ENCODE results near the gene LIN37.

LIN37 gene

GRCh38 chr19:35748106-35749020 is at the start of gene LIN37:
LIN37 (plus strand) TSS chr19:35748576; CDS start chr19:35748725, 149 bp downstream.
- DNase-seq (ENCODE audit: low spot score) (peak; percentile 95), FAIRE-seq (peak; percentile 88)

GRCh38 chr19:35702223-35703012 is 46.0 kb upstream of the LIN37 start:
- peak; percentile 90 for DNase-seq (ENCODE audit: low spot score)
- peak; percentile 81 for FAIRE-seq

DNA sequence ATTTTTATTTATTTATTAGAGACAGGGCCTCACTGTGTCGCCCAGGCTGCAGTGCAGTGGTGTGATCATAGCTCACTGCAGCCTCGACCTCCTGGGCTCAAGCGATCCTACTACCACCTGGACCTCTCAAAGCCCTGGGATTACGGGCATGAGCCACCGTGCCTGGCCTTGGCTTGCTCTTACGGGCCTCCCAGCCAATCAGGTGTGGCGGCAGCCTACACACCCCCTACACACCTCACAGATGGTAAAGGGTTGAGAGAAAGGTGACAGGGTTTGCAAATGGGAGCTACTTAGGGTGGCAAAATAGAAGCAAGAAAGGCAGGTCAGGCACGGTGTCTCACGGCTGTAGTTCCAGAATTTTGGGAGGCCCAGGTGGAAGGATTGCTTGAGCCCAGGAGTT is 45.0 kb upstream of the LIN37 start:
- FAIRE-seq (no peak), DNase-seq (ENCODE audit: low spot score) (no peak)

DNA sequence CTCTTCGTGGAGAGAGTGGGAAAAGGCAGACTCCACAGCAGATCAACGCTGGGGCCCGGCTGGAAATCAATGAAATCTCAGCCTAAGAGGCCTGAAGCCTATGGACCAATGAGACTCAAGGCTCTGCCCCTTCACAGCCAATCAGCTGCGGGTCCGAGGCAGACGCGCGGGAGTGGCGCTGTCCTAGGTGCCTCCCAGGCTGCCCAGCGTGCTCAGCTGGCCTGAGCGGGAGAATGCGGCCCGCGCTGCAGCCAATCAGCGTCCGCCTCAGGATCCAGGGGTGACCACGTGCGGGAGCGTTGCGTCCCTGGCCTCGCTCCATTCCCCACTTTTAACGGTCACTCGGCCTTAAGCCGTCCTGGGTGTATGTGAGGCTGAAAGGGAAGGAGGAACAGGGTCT is 44.2 kb upstream of the LIN37 start, which contains the start of gene ZBTB32:
Gene ZBTB32 (plus strand): TSS at position 341 of the 400 bp plus-strand sequence. CDS start 10,069 bp downstream, outside the sequence.
- no peak for DNase-seq (ENCODE audit: low spot score)
- FAIRE-seq, result no peak

- no peak for FAIRE-seq
- no peak for DNase-seq (ENCODE audit: low spot score)
These were observed 40.0 kb upstream of the LIN37 start for GRCh38 chr19:35708391-35708790.

GRCh38 chr19:35710784-35711723 is 37.3 kb upstream of the LIN37 start:
- FAIRE-seq (no peak), DNase-seq (ENCODE audit: low spot score) (no peak)

DNA sequence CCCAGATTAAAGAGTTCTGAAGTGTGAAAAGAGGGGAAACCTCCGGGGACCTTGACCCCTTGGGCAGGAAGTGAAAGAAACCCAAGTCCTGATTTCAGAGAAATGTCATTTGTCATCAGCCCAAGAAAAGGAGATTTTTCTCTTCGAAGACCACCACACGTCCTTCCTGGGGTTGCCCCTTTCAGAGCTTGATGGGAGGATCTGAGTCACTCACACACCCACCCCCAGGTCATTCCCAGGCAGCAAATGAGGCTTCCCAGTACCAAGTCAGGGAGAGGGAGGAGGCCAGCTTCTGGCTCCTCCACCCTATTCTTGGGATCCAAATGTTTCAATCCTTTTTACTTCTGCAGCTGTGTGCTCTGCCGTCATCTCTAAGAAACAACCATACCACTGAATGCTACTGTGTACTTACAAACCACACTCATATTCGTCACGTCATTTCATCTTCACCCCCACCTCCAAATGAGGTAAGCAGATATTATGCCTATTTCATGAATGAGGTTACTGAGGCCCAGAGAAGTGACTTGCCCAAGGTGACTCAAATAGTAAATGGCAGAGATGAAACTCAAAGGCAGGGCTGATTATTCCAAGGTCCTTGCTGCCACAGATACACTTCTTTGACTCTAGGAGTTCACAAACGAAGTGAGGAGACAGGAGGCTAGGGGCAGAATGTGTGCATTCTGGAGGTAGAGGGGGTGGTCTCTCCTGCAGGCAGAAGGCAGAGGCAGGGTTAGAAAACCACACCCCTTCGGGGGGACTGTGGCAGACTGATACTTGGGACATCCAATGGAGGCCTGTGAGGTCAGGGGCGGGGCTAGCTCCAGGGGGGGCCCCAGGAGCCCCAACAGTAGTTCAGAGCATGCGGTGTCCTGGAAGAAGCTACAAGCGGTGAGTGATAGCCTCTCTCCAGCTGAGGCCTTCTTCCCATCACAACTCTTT is 35.5 kb upstream of the LIN37 start:
- FAIRE-seq, result no peak
- no peak for DNase-seq (ENCODE audit: low spot score)

GRCh38 chr19:35713506-35713850 is 34.9 kb upstream of the LIN37 start:
- no peak for DNase-seq (ENCODE audit: low spot score)
- no peak for FAIRE-seq

DNA sequence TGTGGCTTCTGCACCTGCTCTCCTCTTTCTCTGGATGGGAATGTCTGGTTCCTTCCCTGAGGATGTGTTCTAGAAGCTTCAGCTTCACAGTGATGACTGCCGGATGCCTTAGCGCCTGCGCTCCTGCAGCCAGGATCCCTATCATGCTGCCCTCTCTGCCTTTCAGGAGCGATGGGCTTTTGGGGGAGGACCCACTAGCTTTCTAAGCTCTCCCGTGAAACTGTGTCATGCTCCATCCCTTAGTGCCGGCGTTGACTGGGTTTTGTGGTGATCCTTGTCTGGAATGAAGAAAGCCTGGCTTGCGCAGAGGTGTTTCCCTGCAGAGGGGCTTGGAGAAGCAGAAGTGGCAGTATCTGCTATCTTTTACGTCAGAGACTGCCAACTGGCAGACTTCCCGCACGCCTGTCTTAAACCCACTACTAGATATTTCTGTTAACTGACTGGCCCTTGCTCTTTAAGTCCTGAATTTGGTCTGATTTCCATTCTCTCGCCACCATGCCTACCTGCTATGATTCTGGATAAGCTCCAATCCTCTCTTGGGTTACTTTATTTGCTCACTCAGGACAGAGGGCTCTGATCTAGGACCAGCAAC is 34.4 kb upstream of the LIN37 start:
- FAIRE-seq (no peak), DNase-seq (ENCODE audit: low spot score) (no peak)

- DNase-seq (ENCODE audit: low spot score) (no peak), FAIRE-seq (no peak)
These were observed 33.6 kb upstream of the LIN37 start for GRCh38 chr19:35714601-35715354.

- FAIRE-seq (no peak), DNase-seq (ENCODE audit: low spot score) (no peak)
These were observed 33.0 kb upstream of the LIN37 start for GRCh38 chr19:35715355-35715809.

DNA sequence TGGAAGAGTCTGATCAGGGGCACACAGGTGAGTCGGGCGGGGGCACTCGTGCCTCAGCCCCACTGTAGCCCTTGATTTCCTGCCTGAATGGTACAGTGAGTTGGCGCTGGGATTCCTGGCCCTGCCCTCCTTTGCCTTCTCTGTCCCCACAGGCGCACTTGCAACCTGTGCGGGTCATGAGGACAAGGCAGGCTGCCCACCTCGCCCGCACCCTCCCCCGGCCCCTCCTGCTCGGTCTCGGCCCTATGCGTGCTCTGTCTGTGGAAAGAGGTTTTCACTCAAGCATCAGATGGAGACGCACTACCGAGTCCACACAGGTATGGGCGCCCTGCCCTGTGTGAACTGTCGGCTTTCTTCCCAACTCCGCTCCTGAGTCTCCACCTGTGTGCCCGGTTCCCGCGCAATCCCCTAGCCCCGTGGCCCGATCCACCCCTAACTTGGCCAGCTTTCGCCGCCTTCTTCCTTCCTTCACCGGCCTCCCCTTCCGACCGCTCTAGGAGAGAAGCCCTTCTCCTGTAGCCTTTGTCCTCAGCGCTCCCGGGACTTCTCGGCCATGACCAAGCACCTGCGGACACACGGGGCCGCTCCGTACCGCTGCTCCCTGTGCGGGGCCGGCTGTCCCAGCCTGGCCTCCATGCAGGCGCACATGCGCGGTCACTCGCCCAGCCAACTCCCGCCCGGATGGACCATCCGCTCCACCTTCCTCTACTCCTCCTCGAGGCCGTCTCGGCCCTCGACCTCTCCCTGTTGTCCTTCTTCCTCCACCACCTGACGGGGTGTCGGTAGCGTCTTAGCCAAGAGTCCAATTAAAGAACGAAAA is 32.2 kb upstream of the LIN37 start:
- DNase-seq (ENCODE audit: low spot score), result peak; percentile 3
- FAIRE-seq, result no peak

DNA sequence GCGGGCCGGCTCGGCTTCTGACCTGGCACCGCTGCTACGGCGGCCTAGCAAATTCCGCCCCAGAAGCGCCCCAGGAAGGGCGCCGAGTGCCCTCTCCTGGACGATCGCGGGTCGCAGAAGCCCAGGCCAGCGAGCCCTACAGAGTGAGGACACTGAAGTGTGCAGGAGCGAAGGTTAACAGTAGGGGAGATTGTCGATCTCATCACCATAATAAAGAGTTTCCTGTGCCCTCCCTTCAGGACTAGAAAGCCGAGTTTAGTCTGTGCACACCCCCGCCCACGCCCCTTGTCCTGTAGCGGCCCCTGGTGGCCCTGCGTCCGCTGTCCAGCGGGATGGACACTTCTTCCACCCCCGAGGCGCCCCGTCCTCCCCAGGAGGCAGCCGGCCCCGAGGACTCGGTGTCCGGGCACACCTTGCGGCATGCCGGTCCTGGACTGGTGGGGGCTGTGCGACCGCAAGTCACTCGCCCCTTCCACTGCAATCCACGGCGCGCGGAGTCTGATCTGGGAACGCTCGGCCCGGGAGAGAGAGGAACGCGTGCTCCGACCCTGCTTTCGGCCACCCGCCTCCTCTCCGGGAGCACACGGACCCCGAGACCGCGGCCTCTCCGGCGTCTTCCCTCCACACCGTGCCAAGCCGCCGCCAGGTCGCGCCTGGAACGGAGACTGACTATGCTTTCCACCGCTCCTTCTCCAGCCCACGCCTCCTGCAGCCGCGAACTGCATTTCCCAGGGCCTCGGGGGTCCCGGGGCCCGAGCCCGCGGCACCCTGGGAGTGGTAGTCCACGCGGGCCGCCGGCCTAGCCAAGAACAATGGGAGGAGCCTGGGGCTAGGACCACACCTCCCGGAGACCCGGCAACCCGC is 31.3 kb upstream of the LIN37 start:
- DNase-seq (ENCODE audit: low spot score) (peak; percentile 79), FAIRE-seq (no peak)

DNA sequence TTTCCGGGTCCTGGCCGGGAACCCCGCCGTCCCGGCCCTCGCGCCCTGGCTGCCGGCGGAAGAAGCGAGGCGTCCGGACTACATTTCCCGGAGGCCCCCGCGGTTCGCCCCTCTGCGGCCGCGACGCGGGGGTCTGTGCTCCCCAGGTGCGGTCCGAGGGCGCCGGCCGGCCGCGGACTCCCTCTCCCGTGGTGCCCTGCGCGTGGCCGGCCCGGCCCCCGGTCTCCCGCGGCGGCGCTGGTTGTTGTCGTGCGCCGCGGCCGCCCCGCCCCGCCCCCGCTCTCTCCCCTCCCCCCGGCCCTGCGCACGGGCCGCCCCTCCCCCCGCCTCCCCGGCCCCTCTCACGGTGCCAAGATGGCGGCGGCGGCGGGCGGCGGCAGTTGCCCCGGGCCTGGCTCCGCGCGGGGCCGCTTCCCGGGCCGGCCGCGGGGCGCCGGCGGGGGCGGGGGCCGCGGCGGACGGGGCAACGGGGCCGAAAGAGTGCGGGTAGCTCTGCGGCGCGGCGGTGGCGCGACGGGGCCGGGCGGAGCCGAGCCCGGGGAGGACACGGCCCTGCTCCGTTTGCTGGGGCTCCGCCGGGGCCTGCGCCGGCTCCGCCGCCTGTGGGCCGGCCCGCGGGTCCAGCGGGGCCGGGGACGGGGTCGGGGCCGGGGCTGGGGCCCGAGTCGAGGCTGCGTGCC is 30.6 kb upstream of the LIN37 start, which contains the start of gene KMT2B:
Gene KMT2B (plus strand): TSS at position 339 of the 680 bp plus-strand sequence. CDS start 16 bp downstream, at position 355.
- FAIRE-seq, result no peak
- DNase-seq (ENCODE audit: low spot score), result peak; percentile 87

- FAIRE-seq, result no peak
- no peak for DNase-seq (ENCODE audit: low spot score)
These were observed 29.9 kb upstream of the LIN37 start for GRCh38 chr19:35718345-35719041.
